ENCODE data around the gene PIF1.

PIF1 gene

DNA sequence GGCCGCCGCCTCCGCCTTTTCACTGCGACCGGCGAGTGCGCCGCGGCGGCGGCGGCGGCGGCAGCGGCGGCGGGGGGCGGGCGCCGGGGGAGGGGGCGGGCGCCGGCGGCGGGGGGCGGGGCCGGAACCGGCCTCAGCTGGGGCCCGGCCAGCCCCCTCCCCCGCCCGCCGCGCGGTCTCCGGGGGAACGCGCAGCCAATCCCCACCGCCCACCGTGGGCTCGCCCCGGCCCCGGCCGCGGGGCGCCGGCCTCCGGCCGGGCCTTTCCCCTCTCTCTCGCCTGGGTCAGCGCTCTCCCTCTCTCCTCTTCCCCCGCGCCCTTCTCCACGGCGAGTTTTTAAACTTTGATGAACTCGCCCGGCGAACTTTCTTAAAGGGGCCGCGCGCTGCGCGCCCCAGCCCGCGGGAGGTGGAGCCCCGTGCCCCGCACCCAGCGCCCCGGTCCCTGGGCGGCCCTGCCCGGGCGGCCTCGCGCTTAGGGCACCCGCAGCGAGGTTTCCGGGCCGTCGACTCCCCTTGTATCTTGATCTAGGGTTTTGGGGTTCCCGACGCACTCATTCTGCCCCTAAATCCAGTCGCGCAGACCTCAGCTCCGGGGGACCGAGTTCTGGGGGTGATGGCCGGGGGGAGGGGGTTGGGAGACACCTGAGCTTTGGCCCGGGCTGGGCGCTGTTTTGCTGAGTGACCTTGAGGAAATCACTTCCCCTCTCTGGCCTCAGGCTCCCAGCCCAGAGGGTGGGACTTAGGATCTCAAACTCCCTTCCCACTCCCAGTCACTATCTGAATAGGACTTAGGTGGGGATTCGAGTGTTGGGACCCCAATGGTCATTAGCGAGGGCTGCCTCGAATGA, 49.7 kb downstream of the PIF1 start, which contains the start of gene RBPMS2:
TSS of gene RBPMS2 (minus strand) at position 39 of the 851 bp plus-strand sequence. CDS start 270 bp downstream, outside the sequence.
- DNase-seq (ENCODE audit: low read depth in 2 of 2) = no peak

DNA sequence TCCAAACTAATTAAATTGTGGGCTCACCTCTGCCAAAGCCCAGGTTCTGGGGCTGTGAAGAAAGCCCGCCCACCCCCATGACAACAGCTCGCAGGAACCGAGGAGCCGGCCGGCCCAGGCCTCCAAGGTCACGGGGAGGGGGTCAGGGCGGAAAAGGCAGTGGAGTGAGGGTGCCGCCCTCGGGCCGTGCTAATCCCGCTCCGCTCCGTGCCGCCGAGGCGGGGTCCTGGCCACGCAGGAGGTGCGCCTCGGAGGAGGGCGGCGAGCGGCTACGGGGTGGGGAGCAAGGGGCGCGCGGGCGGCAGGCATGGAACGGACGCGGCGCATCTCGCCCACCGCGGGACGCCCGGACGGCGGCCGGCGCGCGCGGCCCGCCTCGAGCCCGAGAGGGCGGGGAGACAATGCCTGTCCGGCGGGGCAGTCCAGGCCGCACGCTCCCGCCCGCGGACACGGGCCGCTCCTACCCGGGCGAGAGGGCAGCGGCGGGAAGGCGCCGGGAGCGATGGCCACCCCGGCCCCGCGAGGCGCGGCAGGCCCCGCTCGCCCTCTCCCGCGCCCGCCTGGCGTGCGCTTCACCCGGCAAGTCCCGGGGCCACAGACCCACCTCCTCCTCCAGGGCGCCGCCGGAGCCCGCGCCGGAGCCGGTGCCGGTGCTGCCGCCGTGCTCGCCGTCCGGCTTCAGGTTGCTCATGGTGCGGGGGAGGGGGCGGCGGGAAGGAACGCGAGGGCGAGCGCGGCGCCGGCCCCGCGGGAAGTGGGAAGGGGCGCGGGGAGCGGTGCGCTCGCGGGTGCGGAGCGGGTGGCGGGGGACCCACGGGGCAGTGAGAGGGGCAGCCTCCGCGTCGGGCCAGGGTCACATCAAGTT, 50.6 kb downstream of the PIF1 start:
- DNase-seq (ENCODE audit: low read depth in 2 of 2) = peak in 1 of 2 donors; percentile 9

DNA sequence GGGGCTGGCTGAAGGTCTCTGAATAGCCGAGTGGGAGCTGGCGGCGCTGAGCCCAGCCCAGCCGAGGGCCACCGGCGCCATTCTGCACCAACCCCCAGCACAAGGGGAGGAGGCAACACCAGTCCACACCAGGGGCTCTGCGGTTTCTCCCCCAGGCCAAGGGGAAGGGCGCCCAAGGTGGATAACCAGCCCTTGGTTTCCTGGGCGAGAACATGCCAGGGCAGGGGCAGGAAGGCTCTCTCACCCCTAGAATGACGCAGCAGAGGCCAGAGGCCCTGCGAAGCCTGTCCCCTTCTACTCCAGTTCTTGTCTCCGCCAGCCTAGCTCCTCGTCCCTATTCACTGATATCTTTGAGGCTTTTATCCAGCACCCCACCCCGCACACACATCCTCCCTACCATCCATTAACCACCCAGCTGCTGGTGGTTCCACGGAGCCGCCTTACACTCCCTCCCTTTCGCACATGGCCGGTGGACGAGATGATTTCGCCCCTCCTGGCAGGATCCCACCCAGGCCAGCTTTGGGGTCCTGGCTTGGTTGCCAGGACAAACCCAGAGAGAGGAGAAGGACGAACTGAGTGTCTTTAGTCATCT, 51.3 kb downstream of the PIF1 start:
- no peak for DNase-seq (ENCODE audit: low read depth in 2 of 2)

GRCh38 chr15:64773606-64774005, 51.8 kb downstream of the PIF1 start:
- DNase-seq (ENCODE audit: low read depth in 2 of 2) = no peak

- DNase-seq (ENCODE audit: low read depth in 2 of 2) = no peak
Measured at GRCh38 chr15:64772964-64773363, 52.5 kb downstream of the PIF1 start.

GRCh38 chr15:64772488-64772887, 53.0 kb downstream of the PIF1 start:
- no peak for DNase-seq (ENCODE audit: low read depth in 2 of 2)

DNA sequence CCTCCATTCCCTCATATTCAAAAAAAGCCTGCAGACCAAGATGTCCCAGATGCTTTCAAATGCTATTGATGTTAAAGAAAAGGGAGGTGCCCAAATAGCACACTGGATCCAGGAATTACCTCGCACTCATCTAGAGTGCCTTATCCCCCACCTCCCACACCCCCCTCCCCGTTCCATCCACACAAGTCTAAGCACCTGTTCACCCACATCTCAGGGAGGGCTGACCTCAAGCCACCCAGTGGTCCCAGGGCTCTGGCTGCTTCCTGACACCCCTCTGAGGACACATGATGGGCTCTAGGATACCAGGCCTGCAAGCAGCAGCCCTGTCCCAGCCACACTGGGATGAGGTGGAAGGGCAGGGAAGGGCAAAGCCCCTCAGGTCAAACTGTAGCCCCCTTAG, 54.8 kb downstream of the PIF1 start:
- no peak for DNase-seq (ENCODE audit: low read depth in 2 of 2)

GRCh38 chr15:64767203-64767602, 58.2 kb downstream of the PIF1 start:
- DNase-seq (ENCODE audit: low read depth in 2 of 2) = no peak

- no peak for DNase-seq (ENCODE audit: low read depth in 2 of 2)
Measured at GRCh38 chr15:64766058-64766457, 59.4 kb downstream of the PIF1 start.

Measured in stimulated activated CD4-positive, alpha-beta T cell treated with anti-CD3 and anti-CD28 coated beads, Interleukin-1b, Interleukin-23, amount 100 ng/mL, for 4 hours (primary cell).